B cell (primary cell): Measurements from ENCODE around the gene FKBP10. TPM values are rescaled to one million over a fixed set of nuclear protein-coding genes. Genes with fewer than 3 reads are reported as not detected.

Source experiments
- ATAC-seq: fragments of 200-7000 bp; cut with Tn5 transposase; one replicate; pipeline ENCODE4 v1.10.0; 2021; ENCODE audit warnings: low read depth, mild to moderate bottlenecking, moderate number of reproducible peaks, moderate library complexity
- CTCF ChIA-PET: fragments of 350-600 bp; sonication (Branson Sonifier 250); formaldehyde crosslinking; loops from one replicate; lab custom pipeline; 2021; ENCODE audit warnings: antibody characterized with exemption, inconsistent platforms; lab: Charles Lee
- POLR2A ChIA-PET: fragments of 350-600 bp; sonication (Branson Sonifier 250); formaldehyde crosslinking; loops from one replicate; lab custom pipeline; 2021; ENCODE audit warnings: antibody characterized with exemption; lab: Charles Lee
- DNase-seq: peaks from one replicate; pipeline ENCODE4 v3.0.0; 2013
- H2AFZ ChIP-seq: 2 replicates; pipeline ENCODE4 v1.6.1; 2012; ENCODE audit warnings: mild to moderate bottlenecking, low read depth, low read length; ENCODE audit not compliant: insufficient read depth, poor library complexity, severe bottlenecking
- H3K27ac ChIP-seq, 2 donors: 1 replicate in 1 of 2; 2 replicates in 1 of 2; pipeline ENCODE4 v1.5.1; 2012 to 2013; ENCODE audit warnings: low read length in 2 of 2, mild to moderate bottlenecking in 2 of 2, moderate library complexity in 1 of 2
- H3K27me3 ChIP-seq, 4 experiments: fragments of 200-600 bp in 1 of 4; sonication (generic) in 1 of 4; replicated peaks in 1 of 4; 1 replicate in 2 of 4; 2 replicates in 2 of 4; pipeline versions ENCODE4 v1.6.1 to v1.7.0; 2013 to 2016; ENCODE audit warnings: low read length in 3 of 4, mild to moderate bottlenecking in 2 of 4, mixed read lengths in 1 of 4, moderate library complexity in 1 of 4; ENCODE audit not compliant: insufficient read depth in 4 of 4, control insufficient read depth in 3 of 4; ENCODE audit errors: control extremely low read depth in 1 of 4
- H3K36me3 ChIP-seq, 2 experiments: replicated peaks in 1 of 2; 1 replicate in 1 of 2; 2 replicates in 1 of 2; pipeline versions ENCODE4 v1.6.1 to v1.7.1; 2013; ENCODE audit warnings: low read length in 1 of 2; ENCODE audit not compliant: insufficient read depth in 2 of 2, control insufficient read depth in 1 of 2; ENCODE audit errors: control extremely low read depth in 1 of 2, extremely low read depth in 1 of 2
- H3K4me1 ChIP-seq, 2 donors: fragments of 200-600 bp in 1 of 2; sonication (generic) in 1 of 2; 1 replicate in 1 of 2; 2 replicates in 1 of 2; pipeline versions ENCODE4 v1.5.1 to v1.6.1; 2013 to 2017; ENCODE audit warnings: low read length in 2 of 2; ENCODE audit not compliant: control insufficient read depth in 2 of 2, insufficient read depth in 2 of 2
- H3K4me2 ChIP-seq: replicated peaks from 2 replicates; pipeline ENCODE3; 2012; ENCODE audit warnings: mild to moderate bottlenecking, low read depth, low read length; ENCODE audit not compliant: poor library complexity, severe bottlenecking
- H3K4me3 ChIP-seq, 5 experiments: fragments of 200-600 bp in 1 of 5; sonication (generic) in 1 of 5; 1 replicate in 3 of 5; 2 replicates in 2 of 5; pipeline versions ENCODE4 v1.5.1 to v1.7.0; 2011 to 2016; ENCODE audit warnings: low read length in 4 of 5, mild to moderate bottlenecking in 4 of 5, low read depth in 2 of 5, control low read depth in 1 of 5, moderate library complexity in 1 of 5; ENCODE audit not compliant: insufficient read depth in 1 of 5; ENCODE audit errors: control extremely low read depth in 1 of 5, extremely low read depth in 1 of 5
- H3K79me2 ChIP-seq: fragments of 200-600 bp; sonication (generic); one replicate; pipeline ENCODE4 v1.6.0; 2016; ENCODE audit warnings: low read length; ENCODE audit not compliant: control insufficient read depth, insufficient read depth
- H3K9ac ChIP-seq: fragments of 200-600 bp; sonication (generic); 2 replicates; pipeline ENCODE4 v1.6.1; 2017; ENCODE audit warnings: mild to moderate bottlenecking, low read length, moderate library complexity
- H3K9me3 ChIP-seq, 3 donors: one replicate each; pipeline versions ENCODE4 v1.6.1 to v1.7.1; 2013; ENCODE audit warnings: low read length in 2 of 3; ENCODE audit not compliant: control insufficient read depth in 2 of 3, insufficient read depth in 1 of 3; ENCODE audit errors: control extremely low read depth in 1 of 3
- H4K20me1 ChIP-seq: 2 replicates; pipeline ENCODE4 v1.6.0; 2012; ENCODE audit warnings: mild to moderate bottlenecking, low read length; ENCODE audit not compliant: insufficient read depth, control insufficient read depth, poor library complexity, severe bottlenecking
- H3K27ac Mint-ChIP-seq: one replicate; pipeline ENCODE4 v1.8.0; 2021; ENCODE audit warnings: mixed read lengths
- H3K27me3 Mint-ChIP-seq: one replicate; pipeline ENCODE4 v1.8.0; 2021; ENCODE audit warnings: mixed read lengths
- H3K4me1 Mint-ChIP-seq: one replicate; pipeline ENCODE4 v1.8.0; 2021; ENCODE audit warnings: mixed read lengths
- H3K4me3 Mint-ChIP-seq: one replicate; pipeline ENCODE4 v1.8.0; 2021; ENCODE audit warnings: mixed read lengths
- H3K9me3 Mint-ChIP-seq: one replicate; pipeline ENCODE4 v1.8.0; 2022; ENCODE audit warnings: mixed read lengths; ENCODE audit not compliant: insufficient read depth
- EZH2 ChIP-seq: IDR thresholded peaks from 2 replicates; pipeline ENCODE4 v1.6.1; 2012; ENCODE audit warnings: borderline replicate concordance, low read depth, mild to moderate bottlenecking, moderate library complexity, low read length; ENCODE audit not compliant: insufficient read depth, poor library complexity, severe bottlenecking
- WGBS: methylation state at CpG from one replicate; pipeline ENCODE4 v1.1.5; 2013; ENCODE audit warnings: missing lambda C conversion rate; ENCODE audit not compliant: insufficient coverage; 5-methylcytosine and 5-hydroxymethylcytosine counted together
- intact Hi-C: fragments of 100-400 bp; cut with micrococcal nuclease; formaldehyde crosslinking; loops from one replicate; pipeline ENCODE4 v1.10.0; 2022
- polyA plus RNA-seq: library from polyadenylated mRNA; depleted of rRNA; stranded (reverse); fragments of >200 nt; gene quantifications from 2 replicates; pipeline ENCODE4 v1.2.3, GENCODE V29; 2012
- total RNA-seq, 2 donors: library from RNA; stranded (reverse); fragments of 120-200 nt in 1 of 2; gene quantifications; 1 replicate in 1 of 2; 2 replicates in 1 of 2; pipeline versions ENCODE4 v1.2.3 to v1.2.4, GENCODE V29; 2013 to 2022
- TF ChIP-seq, protein P1 (sequence below): fragments of 200-600 bp; IDR thresholded peaks from one replicate; pipeline ENCODE4 v1.8.0; 2022; ENCODE audit warnings: antibody characterized with exemption, mild to moderate bottlenecking

Gene FKBP10
- total and polyA plus RNA-seq, 2 donors (not counting 1 experiment from before 2014, with no cell fraction given), result 0.21 to 0.34 TPM

GRCh38 chr17:41864836-41865595 is 52.2 kb downstream of the FKBP10 start, which contains the start of gene KLHL11:
Gene KLHL11, minus strand, starts transcription at chr17:41865423. Its CDS starts 53 bp downstream, at chr17:41865370.
- ChIA-PET POLR2A (interaction anchor here (0.5 to 2.1 kb wide), 10 partner anchors 24 to 1234 kb away, joined by 3 to 13 read pairs (median 3); partner anchors contain the start of genes DNAJC7 and EIF1), CTCF (interaction anchor here (0.6 to 1.5 kb wide), 6 partner anchors 30 to 752 kb away, joined by 3 to 4 read pairs (median 3); partner anchors contain the start of gene CNP)
- Histone ChIP-seq H4K20me1 (peaks cover 35% of the 10 kb centered on the region), H3K36me3 (peaks cover 0 to 13% of the 10 kb centered on the region in 2 experiments), H3K4me3 (peak within 1 kb of the TSS; percentile 45 to 96 (median 83)), H3K4me2 (peak within 1 kb of the TSS; percentile 85), H3K9me3 (no peaks in the 10 kb centered on the region), H2AFZ (peak within 1 kb of the TSS; percentile 98), H3K79me2 (peaks cover 57% of the 10 kb centered on the region), H3K27me3 (no peaks in the 10 kb centered on the region), H3K9ac (peak within 1 kb of the TSS; percentile 78), H3K27ac (peak within 1 kb of the TSS; percentile 72 to 82), H3K4me1 (peaks cover 24 to 27% of the 10 kb centered on the region in 2 donors)
- no peak within 1 kb of the TSS for H3K27ac Mint-ChIP-seq
- no peaks in the 10 kb centered on the region for H3K9me3 Mint-ChIP-seq
- peaks cover 22% of the 10 kb centered on the region for H3K4me1 Mint-ChIP-seq
- intact Hi-C loops, result loop anchor here (1.0 kb wide), 5 partner anchors 30 to 101 kb away; partner anchors contain the start of genes ACLY, CNP, ODAD4 and P3H4
- no peak within 1 kb of the TSS for H3K4me3 Mint-ChIP-seq
- ATAC-seq, result peak; percentile 97
- DNase-seq, result peak; percentile 93
- H3K27me3 Mint-ChIP-seq, result no peaks in the 10 kb centered on the region
- under 1% methylated on average over 90 of the region's 90 CpGs for WGBS
- TF ChIP-seq EZH2, result no peak
- TF ChIP-seq, protein P1, sequence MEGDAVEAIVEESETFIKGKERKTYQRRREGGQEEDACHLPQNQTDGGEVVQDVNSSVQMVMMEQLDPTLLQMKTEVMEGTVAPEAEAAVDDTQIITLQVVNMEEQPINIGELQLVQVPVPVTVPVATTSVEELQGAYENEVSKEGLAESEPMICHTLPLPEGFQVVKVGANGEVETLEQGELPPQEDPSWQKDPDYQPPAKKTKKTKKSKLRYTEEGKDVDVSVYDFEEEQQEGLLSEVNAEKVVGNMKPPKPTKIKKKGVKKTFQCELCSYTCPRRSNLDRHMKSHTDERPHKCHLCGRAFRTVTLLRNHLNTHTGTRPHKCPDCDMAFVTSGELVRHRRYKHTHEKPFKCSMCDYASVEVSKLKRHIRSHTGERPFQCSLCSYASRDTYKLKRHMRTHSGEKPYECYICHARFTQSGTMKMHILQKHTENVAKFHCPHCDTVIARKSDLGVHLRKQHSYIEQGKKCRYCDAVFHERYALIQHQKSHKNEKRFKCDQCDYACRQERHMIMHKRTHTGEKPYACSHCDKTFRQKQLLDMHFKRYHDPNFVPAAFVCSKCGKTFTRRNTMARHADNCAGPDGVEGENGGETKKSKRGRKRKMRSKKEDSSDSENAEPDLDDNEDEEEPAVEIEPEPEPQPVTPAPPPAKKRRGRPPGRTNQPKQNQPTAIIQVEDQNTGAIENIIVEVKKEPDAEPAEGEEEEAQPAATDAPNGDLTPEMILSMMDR, result no peak
